Measurements from ENCODE around the gene BCL11B.
A peak's percentile ranks its signal among the peaks of the same experiment; 100 is the strongest.

The BCL11B gene

GRCh38 chr14:99260587-99261551, 11.1 kb downstream of the BCL11B start:
- peak overlapping the region; percentile 13; the same call in 1 of the 2 replicates for H3K27ac ChIP-seq
- ChIA-PET POLR2A (ENCODE audit: low non-redundant PET) (no interaction called here), CTCF (interaction anchor here (0.9 kb wide), 1 partner anchor 155 kb away, joined by 4 read pairs; no protein-coding TSS in a partner anchor)
- no peak for TF ChIP-seq CTCF (conservative IDR thresholded peaks at IDR 0.05; ENCODE audit: low read depth)
- DNase-seq (ENCODE audit: low spot score), result no peak

- ChIA-PET CTCF (no interaction called here), POLR2A (ENCODE audit: low non-redundant PET) (no interaction called here)
- H3K27ac ChIP-seq, result no peak overlapping the region
- no peak for DNase-seq (ENCODE audit: low spot score)
- TF ChIP-seq CTCF (conservative IDR thresholded peaks at IDR 0.05; ENCODE audit: low read depth), result no peak
Measured at GRCh38 chr14:99260116-99260515, 11.9 kb downstream of the BCL11B start.

- no peak for DNase-seq (ENCODE audit: low spot score)
- no peak overlapping the region for H3K27ac ChIP-seq
- ChIA-PET CTCF (no interaction called here), POLR2A (ENCODE audit: low non-redundant PET) (no interaction called here)
- no peak for TF ChIP-seq CTCF (conservative IDR thresholded peaks at IDR 0.05; ENCODE audit: low read depth)
Measured at GRCh38 chr14:99258876-99259726, 12.9 kb downstream of the BCL11B start.

GRCh38 chr14:99258341-99258861, 13.6 kb downstream of the BCL11B start:
- ChIA-PET POLR2A (ENCODE audit: low non-redundant PET) (no interaction called here), CTCF (no interaction called here)
- no peak for DNase-seq (ENCODE audit: low spot score)
- no peak for TF ChIP-seq CTCF (conservative IDR thresholded peaks at IDR 0.05; ENCODE audit: low read depth)
- H3K27ac ChIP-seq, result no peak overlapping the region

GRCh38 chr14:99257673-99258221, 14.2 kb downstream of the BCL11B start:
- no peak for TF ChIP-seq CTCF (conservative IDR thresholded peaks at IDR 0.05; ENCODE audit: low read depth)
- POLR2A ChIA-PET (ENCODE audit: low non-redundant PET), result no interaction called here
- H3K27ac ChIP-seq, result no peak overlapping the region
- CTCF ChIA-PET, result no interaction called here
- no peak for DNase-seq (ENCODE audit: low spot score)

GRCh38 chr14:99257122-99257672, 14.8 kb downstream of the BCL11B start:
- POLR2A ChIA-PET (ENCODE audit: low non-redundant PET), result no interaction called here
- TF ChIP-seq CTCF (conservative IDR thresholded peaks at IDR 0.05; ENCODE audit: low read depth), result no peak
- no peak overlapping the region for H3K27ac ChIP-seq
- no peak for DNase-seq (ENCODE audit: low spot score)
- CTCF ChIA-PET, result interaction anchor here (1.2 kb wide), 1 partner anchor 9 kb away, joined by 5 read pairs; no protein-coding TSS in a partner anchor
